Lower leg skin (tissue), 4 donors: ENCODE results near the gene BMF. TPM values are rescaled to one million over a fixed set of nuclear protein-coding genes. Genes with fewer than 3 reads are reported as not detected.
"Not testable (repeated sequence)": the region's sequence is repeated elsewhere in the genome, so short reads cannot be mapped to it uniquely, and the experiment has no call there.

Experiments used
- DNase-seq, 2 donors: peaks; one replicate each; pipeline ENCODE4 v3.0.0-alpha.2; 2019; ENCODE audit warnings: low spot score in 2 of 2
- H3K4me3 ChIP-seq: fragments of 200-600 bp; sonication (generic); 2 replicates; pipeline ENCODE4 v1.5.1; 2017; ENCODE audit warnings: mild to moderate bottlenecking, low read depth; ENCODE audit not compliant: poor library complexity, severe bottlenecking
- CTCF ChIP-seq, 3 donors: fragments of 450-650 bp; IDR thresholded peaks; one replicate each; pipeline ENCODE4 v1.5.1; 2016; ENCODE audit warnings: antibody characterized with exemption in 3 of 3, mild to moderate bottlenecking in 3 of 3, moderate library complexity in 2 of 3
- POLR2A ChIP-seq, 2 donors: fragments of 450-650 bp; IDR thresholded peaks; one replicate each; pipeline ENCODE4 v1.6.1; 2016 to 2017; ENCODE audit warnings: antibody characterized with exemption in 2 of 2, mild to moderate bottlenecking in 1 of 2, moderate library complexity in 1 of 2
- WGBS, 2 donors: methylation state at CpG; one replicate each; pipeline ENCODE4 v1.1.5; 2018; 5-methylcytosine and 5-hydroxymethylcytosine counted together
- intact Hi-C: fragments of 100-400 bp; cut with DNase I; formaldehyde crosslinking; loops from one replicate; pipeline ENCODE4 v1.15.0; 2023; ENCODE audit warnings: low total_unique reads
- total RNA-seq, 4 donors: library from RNA; depleted of rRNA; stranded (reverse); fragments of >200 nt; gene quantifications; one replicate each; pipeline ENCODE4 v1.1.0, GENCODE V29; 2016

The BMF gene
- 10 to 100 TPM in 1 of 4 donors, 1 to 10 TPM in 3; 2.1 to 11.8 (median 8.4) TPM for total RNA-seq

DNA sequence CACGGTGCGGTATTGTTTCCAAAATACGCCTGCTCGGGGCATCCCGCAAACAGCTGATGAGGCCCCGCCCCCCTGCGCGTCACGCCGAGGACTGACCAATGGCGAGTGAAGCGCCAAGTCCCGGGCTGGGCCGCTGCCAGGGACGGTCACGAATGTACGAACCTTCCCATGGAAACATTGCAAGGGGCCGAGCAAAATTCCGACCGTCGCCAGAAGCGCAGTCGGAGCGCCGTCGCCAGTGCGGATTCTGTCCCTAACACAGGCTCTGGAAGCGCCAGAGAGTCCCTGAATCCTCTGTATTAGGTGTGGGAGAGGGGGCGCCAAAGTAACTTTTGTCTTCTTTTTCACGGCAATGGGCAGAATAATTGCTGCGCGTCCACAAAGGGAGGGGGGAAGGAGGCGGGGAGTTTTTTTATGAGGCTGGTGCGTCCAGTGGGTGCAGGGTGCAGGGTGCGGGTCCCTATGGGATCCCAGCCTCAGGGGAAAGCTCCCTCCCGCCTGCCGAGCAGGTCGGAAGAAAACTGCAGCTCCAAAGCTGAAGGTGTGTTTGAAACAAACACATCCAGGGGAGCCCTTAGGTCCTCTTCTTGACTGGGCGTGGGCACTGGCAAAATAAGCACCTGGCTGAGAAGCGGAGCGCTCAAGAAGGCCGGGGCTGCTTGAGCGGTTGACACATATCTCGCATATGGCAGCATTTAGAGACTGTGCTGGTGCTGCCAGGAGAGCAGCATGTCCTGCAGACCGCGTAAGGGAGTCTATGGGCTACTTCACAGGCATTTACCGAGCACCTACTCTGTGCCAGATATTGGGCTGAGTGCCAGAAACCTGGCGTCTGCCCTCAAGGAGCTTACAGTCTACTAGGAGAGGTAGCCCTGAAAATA lies at the start of gene BMF:
BMF (minus strand) TSS at position 25 of the 881 bp plus-strand sequence. CDS start 2,793 bp downstream, outside the sequence.
- TF ChIP-seq POLR2A (IDR thresholded peaks at IDR 0.05) (no peak), CTCF (IDR thresholded peaks at IDR 0.05) (no peak)
- DNase-seq: peak; percentile 99 to 100
- intact Hi-C loops: loop anchor here (10.0 kb wide), 1 partner anchor 64 kb away; no protein-coding TSS in a partner anchor
- WGBS, 2 donors: 2 to 3% methylated on average over 39 to 47 of the region's 48 CpGs
- peak within 1 kb of the TSS; percentile 77 for H3K4me3 ChIP-seq

GRCh38 chr15:40157778-40158447 lies 49.2 kb upstream of the BMF start:
- intact Hi-C loops: no loop called here
- WGBS, 2 donors: 85 to 94% methylated on average over 7 of the region's 7 CpGs
- no peak for DNase-seq
- TF ChIP-seq POLR2A (IDR thresholded peaks at IDR 0.05): no peak
- no peak for TF ChIP-seq CTCF (IDR thresholded peaks at IDR 0.05)
- no peak overlapping the region for H3K4me3 ChIP-seq

DNA sequence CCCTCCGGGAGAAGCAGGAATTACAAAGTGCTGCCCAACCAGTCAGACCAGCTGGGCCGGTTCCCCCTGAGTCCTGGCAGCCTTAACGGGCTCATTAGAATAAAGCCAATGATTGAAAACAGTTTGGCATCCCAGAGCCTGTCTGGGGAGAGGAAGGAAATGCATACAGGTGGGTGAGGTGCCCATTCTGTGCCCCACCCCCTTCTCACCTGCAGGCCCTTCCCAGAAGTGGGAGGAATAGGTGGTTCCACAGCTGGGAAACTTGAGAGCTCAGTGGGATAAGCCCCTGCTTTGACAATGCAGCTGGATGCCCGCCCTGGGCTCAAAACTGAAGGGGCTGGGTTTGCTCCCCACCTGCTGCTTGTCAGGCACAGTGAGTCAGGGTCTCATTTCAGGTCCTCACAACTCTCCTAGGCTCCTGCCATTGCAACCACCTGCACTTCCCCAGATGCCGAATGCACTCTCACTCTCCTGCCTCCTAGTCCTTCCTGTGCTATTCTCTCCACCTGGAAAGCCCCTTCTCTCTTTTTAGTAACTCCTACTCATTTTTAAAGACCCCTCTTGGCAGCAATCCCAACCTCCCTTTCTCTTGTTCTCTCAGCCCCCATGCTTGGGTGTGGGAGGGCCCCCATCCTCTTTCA lies 46.7 kb upstream of the BMF start:
- no peak for TF ChIP-seq CTCF (IDR thresholded peaks at IDR 0.05)
- no peak for TF ChIP-seq POLR2A (IDR thresholded peaks at IDR 0.05)
- H3K4me3 ChIP-seq: no peak overlapping the region
- 37 to 51% methylated on average over 4 to 5 of the region's 5 CpGs for WGBS, 2 donors
- no peak for DNase-seq
- intact Hi-C loops: no loop called here

DNA sequence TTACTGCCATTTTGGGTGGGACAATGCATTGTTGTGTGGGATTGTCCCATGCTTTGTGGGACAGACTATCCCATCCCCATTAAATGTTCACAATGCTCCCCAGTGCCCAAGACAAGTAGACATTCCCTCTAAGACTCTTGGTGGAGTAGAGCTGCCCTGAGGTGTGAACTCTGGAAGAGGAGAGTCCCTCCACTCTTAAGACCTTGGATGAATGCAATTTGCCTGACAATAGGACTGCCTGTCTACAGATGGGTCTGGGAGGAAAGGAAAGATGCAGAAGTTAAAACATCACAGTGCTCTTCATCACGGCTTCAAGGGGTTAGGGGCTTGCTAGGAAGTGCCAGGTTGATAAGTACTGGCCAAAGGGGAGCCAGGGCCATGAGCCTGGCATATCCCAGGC lies 46.1 kb upstream of the BMF start:
- H3K4me3 ChIP-seq, DNase-seq, intact Hi-C loops: not testable (repeated sequence)
- 60% methylated on average over 1 of the region's 1 CpG; no CpG with 5 or more reads in 1 of the 2 donors for WGBS, 2 donors

GRCh38 chr15:40151991-40152390 lies 43.3 kb upstream of the BMF start:
- no peak for TF ChIP-seq CTCF (IDR thresholded peaks at IDR 0.05)
- TF ChIP-seq POLR2A (IDR thresholded peaks at IDR 0.05): no peak
- no peak for DNase-seq
- no peak overlapping the region for H3K4me3 ChIP-seq
- intact Hi-C loops: no loop called here
- WGBS, 2 donors: 89 to 91% methylated on average over 4 of the region's 4 CpGs

- 70 to 78% methylated on average over 6 of the region's 6 CpGs for WGBS, 2 donors
- intact Hi-C loops: no loop called here
Observed at GRCh38 chr15:40151499-40151898, 42.8 kb upstream of the BMF start.

More at GRCh38 chr15:40151499-40151898, 42.8 kb upstream of the BMF start:
- no peak for DNase-seq
- TF ChIP-seq CTCF (IDR thresholded peaks at IDR 0.05) (no peak), POLR2A (IDR thresholded peaks at IDR 0.05) (no peak)
- H3K4me3 ChIP-seq: no peak overlapping the region
